Liver (tissue), 9 donors: Measurements from ENCODE around the gene KLHDC8A. TPM values are rescaled to one million over a fixed set of nuclear protein-coding genes. Genes with fewer than 3 reads are reported as not detected.

Experiments
- DNase-seq: peaks from one replicate; pipeline ENCODE4 v3.0.0-alpha.2; 2017; ENCODE audit warnings: low spot score
- H3K27ac ChIP-seq, 2 donors: one replicate each; pipeline ENCODE4 v1.7.0; 2013; ENCODE audit warnings: inconsistent platforms in 2 of 2, low read length in 2 of 2, control low read depth in 1 of 2, low read depth in 1 of 2, mild to moderate bottlenecking in 1 of 2
- H3K27me3 ChIP-seq, 4 donors: one replicate each; pipeline versions ENCODE4 v1.6.1 to v1.7.0; 2013; ENCODE audit warnings: low read length in 3 of 4, inconsistent platforms in 1 of 4, mild to moderate bottlenecking in 1 of 4, moderate library complexity in 1 of 4; ENCODE audit not compliant: control insufficient read depth in 4 of 4, insufficient read depth in 4 of 4
- H3K36me3 ChIP-seq, 4 donors: one replicate each; pipeline versions ENCODE4 v1.6.1 to v1.7.0; 2013; ENCODE audit warnings: low read length in 3 of 4, mild to moderate bottlenecking in 3 of 4, low read depth in 1 of 4, moderate library complexity in 1 of 4; ENCODE audit not compliant: control insufficient read depth in 4 of 4, insufficient read depth in 3 of 4
- H3K4me1 ChIP-seq, 4 donors: one replicate each; pipeline versions ENCODE4 v1.6.1 to v1.7.0; 2013; ENCODE audit warnings: low read length in 3 of 4, mild to moderate bottlenecking in 3 of 4, moderate library complexity in 1 of 4; ENCODE audit not compliant: control insufficient read depth in 4 of 4, insufficient read depth in 4 of 4
- H3K4me3 ChIP-seq, 3 donors: one replicate each; pipeline versions ENCODE4 v1.6.1 to v1.7.0; 2013; ENCODE audit warnings: low read length in 3 of 3, control low read depth in 1 of 3, low read depth in 1 of 3, mild to moderate bottlenecking in 1 of 3
- H3K9ac ChIP-seq, 2 donors: one replicate each; pipeline ENCODE4 v1.7.0; 2013; ENCODE audit warnings: low read length in 2 of 2, mild to moderate bottlenecking in 2 of 2, moderate library complexity in 2 of 2, control low read depth in 1 of 2, low read depth in 1 of 2
- H3K9me3 ChIP-seq, 4 donors: one replicate each; pipeline versions ENCODE4 v1.6.1 to v1.7.0; 2013; ENCODE audit warnings: low read length in 3 of 4; ENCODE audit not compliant: control insufficient read depth in 4 of 4
- FOXA1 ChIP-seq: IDR thresholded peaks from 2 replicates; pipeline ENCODE4 v1.6.1; 2016; ENCODE audit warnings: antibody characterized with exemption
- FOXA2 ChIP-seq: IDR thresholded peaks from 2 replicates; pipeline ENCODE4 v1.6.1; 2016; ENCODE audit warnings: antibody characterized with exemption
- GABPA ChIP-seq, 2 donors: IDR thresholded peaks in 1 of 2; conservative IDR thresholded peaks in 1 of 2; 2 replicates each; pipeline ENCODE4 v1.6.1; 2016; ENCODE audit warnings: antibody characterized with exemption in 2 of 2, mild to moderate bottlenecking in 1 of 2, moderate library complexity in 1 of 2
- HNF4A ChIP-seq, 2 donors: conservative IDR thresholded peaks; 2 replicates each; pipeline ENCODE4 v1.6.1; 2016; ENCODE audit warnings: antibody characterized with exemption in 2 of 2, mild to moderate bottlenecking in 2 of 2
- HNF4G ChIP-seq: IDR thresholded peaks from 2 replicates; pipeline ENCODE4 v1.6.1; 2016; ENCODE audit warnings: antibody characterized with exemption
- JUND ChIP-seq, 2 donors: IDR thresholded peaks; 2 replicates each; pipeline ENCODE4 v1.6.1; 2016; ENCODE audit warnings: antibody characterized with exemption in 2 of 2
- NR2F2 ChIP-seq: IDR thresholded peaks from 2 replicates; pipeline ENCODE4 v1.6.1; 2016; ENCODE audit warnings: antibody characterized with exemption
- RAD21 ChIP-seq, 2 donors: IDR thresholded peaks; 2 replicates each; pipeline ENCODE4 v1.6.1; 2016; ENCODE audit warnings: antibody characterized with exemption in 2 of 2, mild to moderate bottlenecking in 2 of 2
- RXRA ChIP-seq, 2 donors: IDR thresholded peaks; 2 replicates each; pipeline ENCODE4 v1.6.1; 2017 to 2018; ENCODE audit warnings: antibody characterized with exemption in 2 of 2, mild to moderate bottlenecking in 1 of 2
- SP1 ChIP-seq: IDR thresholded peaks from 2 replicates; pipeline ENCODE4 v1.6.1; 2018; ENCODE audit warnings: antibody characterized with exemption, mild to moderate bottlenecking
- TAF1 ChIP-seq: conservative IDR thresholded peaks from 2 replicates; pipeline ENCODE4 v1.6.1; 2016; ENCODE audit warnings: antibody characterized with exemption, mild to moderate bottlenecking
- YY1 ChIP-seq: IDR thresholded peaks from 2 replicates; pipeline ENCODE4 v1.6.1; 2016; ENCODE audit warnings: antibody characterized with exemption, mild to moderate bottlenecking
- WGBS: extraction: QIAGEN DNeasy Blood & Tissue Kit; methylation state at CpG from one replicate; pipeline ENCODE4 v1.1.7; 2013; 5-methylcytosine and 5-hydroxymethylcytosine counted together
- polyA plus RNA-seq, 2 donors: library from polyadenylated mRNA; stranded (reverse) in 1 of 2; unstranded in 1 of 2; fragments of 200-250 nt in 1 of 2; fragments of >200 nt in 1 of 2; fragmentation: Nextera tagmentation in 1 of 2; extraction: Ambion mirVana in 1 of 2; gene quantifications; one replicate each; pipeline versions ENCODE4 v1.2.1 to v1.2.3, GENCODE V29; 2013 to 2015
- total RNA-seq, 2 donors: library from RNA; depleted of rRNA; stranded (reverse); fragments of >200 nt; gene quantifications; one replicate each; pipeline ENCODE4 v1.2.3, GENCODE V29; 2014
- TF ChIP-seq, protein P1 (sequence below): IDR thresholded peaks from 2 replicates; pipeline ENCODE4 v1.6.1; 2016; ENCODE audit warnings: antibody characterized with exemption, mild to moderate bottlenecking
- TF ChIP-seq, protein P2 (sequence below): IDR thresholded peaks from 2 replicates; pipeline ENCODE4 v1.6.1; 2016; ENCODE audit warnings: antibody characterized with exemption
- TF ChIP-seq, protein P3 (sequence below): IDR thresholded peaks from 2 replicates; pipeline ENCODE4 v1.6.1; 2016; ENCODE audit warnings: antibody characterized with exemption
- TF ChIP-seq, protein P4 (sequence below): fragments of 150-350 bp; IDR thresholded peaks from 2 replicates; pipeline ENCODE4 v1.5.1; 2017; ENCODE audit warnings: improper control_type of control experiment, low read depth, low read length; ENCODE audit not compliant: missing input control
- donor health status: healthy.
- donor health status: healthy.
- donor health status: healthy.
- donor health status: healthy.
- donor health status: healthy.

KLHDC8A gene
- total and polyA plus RNA-seq, 4 donors, result 0.02 to 0.05 TPM; not detected in 2

DNA sequence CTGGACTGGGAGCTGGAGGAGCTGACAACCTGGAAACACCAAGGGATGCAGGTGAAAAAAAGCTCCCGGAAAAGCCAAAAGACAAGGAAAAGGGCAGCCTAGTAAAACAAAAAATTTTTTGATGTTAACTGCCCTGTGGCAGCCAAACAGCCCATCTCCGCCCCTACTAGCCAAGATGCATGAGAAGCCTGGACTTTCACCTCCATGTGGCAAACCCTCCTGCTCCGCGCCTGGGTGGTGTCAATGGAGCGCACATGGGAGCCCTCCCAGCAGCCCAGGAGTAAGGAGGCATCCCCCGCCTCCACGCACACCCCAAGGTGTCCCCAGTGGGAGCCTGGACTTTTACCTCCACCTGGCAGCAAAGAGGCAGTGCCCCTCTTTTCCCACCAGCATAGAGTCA is 34.7 kb upstream of the KLHDC8A start:
- no peak overlapping the region for H3K9ac ChIP-seq
- no peak overlapping the region for H3K4me3 ChIP-seq
- H3K4me1 ChIP-seq, result no peaks in the 10 kb centered on the region
- H3K36me3 ChIP-seq, result no peaks in the 10 kb centered on the region
- H3K27ac ChIP-seq, result no peak overlapping the region
- 59% methylated on average over 7 of the region's 7 CpGs for WGBS
- H3K9me3 ChIP-seq, result no peaks in the 10 kb centered on the region
- DNase-seq, result no peak
- H3K27me3 ChIP-seq, result peaks cover 0 to 7% (median 3%) of the 10 kb centered on the region in 4 donors
- no peak for TF ChIP-seq GABPA (IDR thresholded peaks at IDR 0.05 in 1 of 2, conservative IDR thresholded peaks at IDR 0.05 in 1 of 2)
- TF ChIP-seq, protein P1, sequence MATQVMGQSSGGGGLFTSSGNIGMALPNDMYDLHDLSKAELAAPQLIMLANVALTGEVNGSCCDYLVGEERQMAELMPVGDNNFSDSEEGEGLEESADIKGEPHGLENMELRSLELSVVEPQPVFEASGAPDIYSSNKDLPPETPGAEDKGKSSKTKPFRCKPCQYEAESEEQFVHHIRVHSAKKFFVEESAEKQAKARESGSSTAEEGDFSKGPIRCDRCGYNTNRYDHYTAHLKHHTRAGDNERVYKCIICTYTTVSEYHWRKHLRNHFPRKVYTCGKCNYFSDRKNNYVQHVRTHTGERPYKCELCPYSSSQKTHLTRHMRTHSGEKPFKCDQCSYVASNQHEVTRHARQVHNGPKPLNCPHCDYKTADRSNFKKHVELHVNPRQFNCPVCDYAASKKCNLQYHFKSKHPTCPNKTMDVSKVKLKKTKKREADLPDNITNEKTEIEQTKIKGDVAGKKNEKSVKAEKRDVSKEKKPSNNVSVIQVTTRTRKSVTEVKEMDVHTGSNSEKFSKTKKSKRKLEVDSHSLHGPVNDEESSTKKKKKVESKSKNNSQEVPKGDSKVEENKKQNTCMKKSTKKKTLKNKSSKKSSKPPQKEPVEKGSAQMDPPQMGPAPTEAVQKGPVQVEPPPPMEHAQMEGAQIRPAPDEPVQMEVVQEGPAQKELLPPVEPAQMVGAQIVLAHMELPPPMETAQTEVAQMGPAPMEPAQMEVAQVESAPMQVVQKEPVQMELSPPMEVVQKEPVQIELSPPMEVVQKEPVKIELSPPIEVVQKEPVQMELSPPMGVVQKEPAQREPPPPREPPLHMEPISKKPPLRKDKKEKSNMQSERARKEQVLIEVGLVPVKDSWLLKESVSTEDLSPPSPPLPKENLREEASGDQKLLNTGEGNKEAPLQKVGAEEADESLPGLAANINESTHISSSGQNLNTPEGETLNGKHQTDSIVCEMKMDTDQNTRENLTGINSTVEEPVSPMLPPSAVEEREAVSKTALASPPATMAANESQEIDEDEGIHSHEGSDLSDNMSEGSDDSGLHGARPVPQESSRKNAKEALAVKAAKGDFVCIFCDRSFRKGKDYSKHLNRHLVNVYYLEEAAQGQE, result no peak
- TF ChIP-seq, protein P2, sequence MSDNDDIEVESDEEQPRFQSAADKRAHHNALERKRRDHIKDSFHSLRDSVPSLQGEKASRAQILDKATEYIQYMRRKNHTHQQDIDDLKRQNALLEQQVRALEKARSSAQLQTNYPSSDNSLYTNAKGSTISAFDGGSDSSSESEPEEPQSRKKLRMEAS, result no peak
- TF ChIP-seq, protein P3, sequence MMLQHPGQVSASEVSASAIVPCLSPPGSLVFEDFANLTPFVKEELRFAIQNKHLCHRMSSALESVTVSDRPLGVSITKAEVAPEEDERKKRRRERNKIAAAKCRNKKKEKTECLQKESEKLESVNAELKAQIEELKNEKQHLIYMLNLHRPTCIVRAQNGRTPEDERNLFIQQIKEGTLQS, result no peak
- no peak for TF ChIP-seq RAD21 (IDR thresholded peaks at IDR 0.05)
- TF ChIP-seq SP1, result no peak
- no peak for TF ChIP-seq TAF1
- TF ChIP-seq NR2F2, result no peak
- TF ChIP-seq HNF4A (conservative IDR thresholded peaks at IDR 0.05), result no peak
- TF ChIP-seq HNF4G, result no peak
- TF ChIP-seq RXRA (IDR thresholded peaks at IDR 0.05), result no peak
- no peak for TF ChIP-seq JUND (IDR thresholded peaks at IDR 0.05)
- TF ChIP-seq, protein P4, sequence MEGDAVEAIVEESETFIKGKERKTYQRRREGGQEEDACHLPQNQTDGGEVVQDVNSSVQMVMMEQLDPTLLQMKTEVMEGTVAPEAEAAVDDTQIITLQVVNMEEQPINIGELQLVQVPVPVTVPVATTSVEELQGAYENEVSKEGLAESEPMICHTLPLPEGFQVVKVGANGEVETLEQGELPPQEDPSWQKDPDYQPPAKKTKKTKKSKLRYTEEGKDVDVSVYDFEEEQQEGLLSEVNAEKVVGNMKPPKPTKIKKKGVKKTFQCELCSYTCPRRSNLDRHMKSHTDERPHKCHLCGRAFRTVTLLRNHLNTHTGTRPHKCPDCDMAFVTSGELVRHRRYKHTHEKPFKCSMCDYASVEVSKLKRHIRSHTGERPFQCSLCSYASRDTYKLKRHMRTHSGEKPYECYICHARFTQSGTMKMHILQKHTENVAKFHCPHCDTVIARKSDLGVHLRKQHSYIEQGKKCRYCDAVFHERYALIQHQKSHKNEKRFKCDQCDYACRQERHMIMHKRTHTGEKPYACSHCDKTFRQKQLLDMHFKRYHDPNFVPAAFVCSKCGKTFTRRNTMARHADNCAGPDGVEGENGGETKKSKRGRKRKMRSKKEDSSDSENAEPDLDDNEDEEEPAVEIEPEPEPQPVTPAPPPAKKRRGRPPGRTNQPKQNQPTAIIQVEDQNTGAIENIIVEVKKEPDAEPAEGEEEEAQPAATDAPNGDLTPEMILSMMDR, result no peak

DNA sequence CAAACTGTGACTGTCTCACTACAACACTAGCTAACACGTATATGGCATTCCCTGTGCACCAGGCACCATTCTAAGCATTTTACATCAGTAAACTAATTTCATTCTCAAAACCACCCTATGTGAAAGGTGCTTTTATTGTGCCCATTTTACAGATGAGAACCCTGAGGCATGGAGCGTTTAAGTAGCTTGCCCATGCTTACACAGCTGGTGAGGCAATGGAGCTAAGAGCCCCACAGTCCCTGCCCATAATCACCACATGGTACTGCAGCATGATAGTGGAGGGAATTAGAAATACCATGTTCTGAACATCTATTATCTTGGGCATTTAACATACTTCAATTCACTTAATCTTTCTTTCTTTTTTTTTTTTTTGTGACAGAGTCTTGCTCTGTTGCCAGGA is 31.1 kb upstream of the KLHDC8A start:
- DNase-seq, result no peak
- H3K4me3 ChIP-seq, result no peak overlapping the region

More for the DNA sequence above, 31.1 kb upstream of the KLHDC8A start:
- Histone ChIP-seq H3K27ac (no peak overlapping the region), H3K27me3 (peaks cover 0 to 13% (median 3%) of the 10 kb centered on the region in 4 donors), H3K4me1 (no peaks in the 10 kb centered on the region), H3K36me3 (no peaks in the 10 kb centered on the region), H3K9me3 (no peaks in the 10 kb centered on the region), H3K9ac (no peak overlapping the region)
- TF ChIP-seq HNF4G (no peak), FOXA2 (no peak), SP1 (no peak), FOXA1 (no peak), JUND (IDR thresholded peaks at IDR 0.05) (no peak), RAD21 (IDR thresholded peaks at IDR 0.05) (no peak), RXRA (IDR thresholded peaks at IDR 0.05) (no peak), YY1 (no peak), HNF4A (conservative IDR thresholded peaks at IDR 0.05) (no peak), NR2F2 (no peak)
- TF ChIP-seq, protein P4, result no peak
- TF ChIP-seq, protein P2, result no peak
- TF ChIP-seq, protein P1, result no peak
- 93% methylated on average over 2 of the region's 2 CpGs for WGBS
